Esophagus muscularis mucosa (tissue), 4 donors: ENCODE measurements around the gene SDHB. TPM values are rescaled to one million over a fixed set of nuclear protein-coding genes. Genes with fewer than 3 reads are reported as not detected.

Experiments used
- DNase-seq: peaks from one replicate; pipeline ENCODE4 v3.0.0-alpha.2; 2017; ENCODE audit errors: extremely low spot score
- H3K27ac ChIP-seq, 4 donors: fragments of 200-600 bp; sonication (generic); replicated peaks in 1 of 4; 1 replicate in 3 of 4; 2 replicates in 1 of 4; pipeline ENCODE4 v1.5.1; 2016 to 2019; ENCODE audit warnings: mild to moderate bottlenecking in 1 of 4
- H3K27me3 ChIP-seq, 4 donors: fragments of 200-600 bp; sonication (generic); one replicate each; pipeline versions ENCODE4 v1.5.1 to v1.6.0; 2016 to 2019
- H3K36me3 ChIP-seq, 4 donors: fragments of 200-600 bp; sonication (generic); one replicate each; pipeline ENCODE4 v1.5.1; 2016 to 2019
- H3K4me1 ChIP-seq, 4 donors: fragments of 200-600 bp; sonication (generic); one replicate each; pipeline ENCODE4 v1.5.1; 2016 to 2019
- H3K4me3 ChIP-seq, 4 donors: fragments of 200-600 bp; sonication (generic); 1 replicate in 2 of 4; 2 replicates in 2 of 4; pipeline ENCODE4 v1.5.1; 2016 to 2019; ENCODE audit warnings: mild to moderate bottlenecking in 4 of 4, moderate library complexity in 1 of 4
- H3K9me3 ChIP-seq, 4 donors: fragments of 200-600 bp; sonication (generic); 1 replicate in 3 of 4; 2 replicates in 1 of 4; pipeline ENCODE4 v1.5.1; 2016 to 2019
- CTCF ChIP-seq, 3 experiments: fragments of 200-600 bp in 2 of 3; fragments of 450-650 bp in 1 of 3; sonication (generic) in 2 of 3; IDR thresholded peaks; one replicate each; pipeline ENCODE4 v1.5.1; 2017 to 2019; ENCODE audit warnings: antibody characterized with exemption in 3 of 3, mild to moderate bottlenecking in 2 of 3, moderate library complexity in 1 of 3
- EP300 ChIP-seq: sonication (generic); formaldehyde crosslinking; IDR thresholded peaks from one replicate; pipeline ENCODE4 v1.6.1; 2017; ENCODE audit warnings: antibody characterized with exemption
- POLR2A ChIP-seq: fragments of 450-650 bp; IDR thresholded peaks from one replicate; pipeline ENCODE4 v1.6.1; 2017; ENCODE audit warnings: antibody characterized with exemption, moderate library complexity, mild to moderate bottlenecking, low read depth
- POLR2AphosphoS5 ChIP-seq, 2 donors: sonication (generic); formaldehyde crosslinking; IDR thresholded peaks; one replicate each; pipeline ENCODE4 v1.6.1; 2017; ENCODE audit warnings: antibody characterized with exemption in 2 of 2
- WGBS: methylation state at CpG from one replicate; pipeline ENCODE4 v1.1.5; 2018; 5-methylcytosine and 5-hydroxymethylcytosine counted together
- intact Hi-C: fragments of 100-400 bp; cut with DNase I; formaldehyde crosslinking; loops from one replicate; pipeline ENCODE4 v1.15.1; 2023
- total RNA-seq, 4 donors: library from RNA; depleted of rRNA; stranded (reverse); fragments of >200 nt; gene quantifications; one replicate each; pipeline versions ENCODE4 v1.1.0 to v1.2.1, GENCODE V29; 2016

The SDHB gene
- total RNA-seq, 4 donors from 2014 or later, result 95.4 to 129 (median 120) TPM

- Histone ChIP-seq H3K9me3 (no peaks in the 10 kb centered on the region), H3K4me3 (no peak overlapping the region), H3K27ac (no peak overlapping the region), H3K4me1 (peaks cover 10 to 11% (median 11%) of the 10 kb centered on the region in 4 donors), H3K36me3 (peaks cover 35 to 63% (median 52%) of the 10 kb centered on the region in 4 donors), H3K27me3 (no peaks in the 10 kb centered on the region)
- no peak for DNase-seq
- intact Hi-C loops, result no loop called here
- whole genome bisulfite sequencing, result 88% methylated on average over 17 of the region's 19 CpGs
- TF ChIP-seq CTCF (IDR thresholded peaks at IDR 0.05) (no peak), EP300 (no peak), POLR2AphosphoS5 (IDR thresholded peaks at IDR 0.05) (no peak), POLR2A (no peak)
Measured at GRCh38 chr1:17005365-17005740, 48.5 kb downstream of the SDHB start.

DNA sequence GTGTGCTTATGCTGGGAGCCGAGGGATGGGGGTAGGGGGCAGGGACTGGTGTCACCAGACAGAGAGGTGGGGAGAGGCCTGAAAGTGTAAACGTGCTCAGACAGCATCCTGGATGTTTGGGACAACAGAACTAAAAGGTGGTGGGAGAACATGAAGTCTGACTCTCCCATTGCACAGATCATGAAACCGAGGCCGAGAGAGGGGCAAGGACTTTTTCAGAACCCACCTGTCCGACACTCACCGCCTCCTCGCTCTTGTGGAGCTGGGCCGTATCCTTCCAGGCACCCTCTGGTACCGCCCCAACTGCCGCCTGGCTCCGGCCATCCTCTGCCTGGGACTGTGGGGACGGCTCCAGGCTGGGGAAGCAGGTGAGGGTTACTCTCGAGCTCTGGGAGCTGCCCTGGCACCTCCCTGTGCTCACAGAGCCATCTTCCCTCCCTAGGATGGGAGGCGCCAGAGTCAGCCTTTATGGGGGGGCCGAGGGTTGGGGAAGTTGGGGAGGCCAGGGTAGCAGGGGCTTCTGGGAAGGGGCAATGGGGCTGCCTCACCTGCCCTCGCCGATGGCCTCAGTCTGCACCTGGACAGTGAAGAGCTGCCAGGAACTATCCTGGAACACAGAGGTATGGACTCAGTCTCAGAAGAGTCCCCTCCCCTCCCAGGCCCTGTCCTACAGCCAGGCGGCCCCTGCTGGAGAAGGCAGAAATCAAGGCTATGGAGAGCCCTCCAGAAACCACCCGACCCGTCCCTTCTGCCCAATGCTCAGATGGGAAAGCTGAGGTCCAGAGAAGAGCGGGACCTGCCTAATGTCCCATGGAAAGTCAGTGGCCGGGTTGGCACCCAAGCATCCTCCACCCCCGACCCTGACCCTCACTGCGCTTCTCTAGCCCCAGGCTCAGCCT lies 49.1 kb downstream of the SDHB start:
- 90% methylated on average over 23 of the region's 24 CpGs for WGBS
- intact Hi-C loops, result no loop called here
- Histone ChIP-seq H3K4me3 (no peak overlapping the region), H3K4me1 (peaks cover 4 to 5% (median 4%) of the 10 kb centered on the region in 4 donors), H3K27me3 (no peaks in the 10 kb centered on the region), H3K9me3 (no peaks in the 10 kb centered on the region), H3K27ac (no peak overlapping the region), H3K36me3 (peaks cover 35 to 69% (median 59%) of the 10 kb centered on the region in 4 donors)
- TF ChIP-seq POLR2AphosphoS5 (IDR thresholded peaks at IDR 0.05), result no peak
- TF ChIP-seq CTCF (IDR thresholded peaks at IDR 0.05), result no peak
- TF ChIP-seq EP300, result no peak
- no peak for TF ChIP-seq POLR2A
- DNase-seq, result no peak

DNA sequence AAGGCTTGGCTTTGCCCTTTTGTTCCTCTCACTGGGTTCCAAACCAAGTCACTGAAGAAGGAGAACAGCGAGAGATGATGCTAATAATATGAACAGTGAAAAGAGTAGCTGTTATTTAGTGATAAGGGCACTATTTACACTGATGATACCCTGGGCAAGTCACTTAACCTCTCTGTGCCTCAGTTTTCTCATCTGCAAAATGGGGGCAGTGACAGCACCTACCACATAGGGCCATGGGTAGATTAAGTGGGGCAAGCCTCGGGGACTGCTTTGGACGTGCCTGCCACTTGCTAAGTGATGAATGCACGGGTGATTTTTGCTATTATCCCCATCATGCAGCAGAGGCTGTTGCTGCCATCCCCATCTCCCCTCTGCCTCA lies 51.3 kb downstream of the SDHB start:
- no peak for DNase-seq
- intact Hi-C loops, result no loop called here
- Histone ChIP-seq H3K4me1 (no peaks in the 10 kb centered on the region), H3K27ac (no peak overlapping the region), H3K36me3 (peaks cover 51 to 89% (median 79%) of the 10 kb centered on the region in 4 donors), H3K9me3 (no peaks in the 10 kb centered on the region), H3K4me3 (no peak overlapping the region), H3K27me3 (no peaks in the 10 kb centered on the region)
- TF ChIP-seq CTCF (IDR thresholded peaks at IDR 0.05) (no peak), EP300 (no peak), POLR2A (no peak), POLR2AphosphoS5 (IDR thresholded peaks at IDR 0.05) (no peak)
- WGBS, result 90% methylated on average over 4 of the region's 4 CpGs

- H3K4me1 ChIP-seq, result no peaks in the 10 kb centered on the region
- TF ChIP-seq EP300, result no peak
- no peak for TF ChIP-seq POLR2A
- TF ChIP-seq POLR2AphosphoS5 (IDR thresholded peaks at IDR 0.05), result no peak
- TF ChIP-seq CTCF (IDR thresholded peaks at IDR 0.05), result no peak
- no peaks in the 10 kb centered on the region for H3K9me3 ChIP-seq
- no peak overlapping the region for H3K27ac ChIP-seq
- no peaks in the 10 kb centered on the region for H3K27me3 ChIP-seq
- intact Hi-C loops, result no loop called here
- WGBS, result 96% methylated on average over 11 of the region's 19 CpGs
- H3K4me3 ChIP-seq, result no peak overlapping the region
- DNase-seq, result no peak
- H3K36me3 ChIP-seq, result peaks cover 53 to 95% (median 85%) of the 10 kb centered on the region in 4 donors
Measured at GRCh38 chr1:17001760-17002523, 51.9 kb downstream of the SDHB start.
